HFFc6 (cell line): ENCODE data around the gene MMP28. TPM values are rescaled to one million over a fixed set of nuclear protein-coding genes. Genes with fewer than 3 reads are reported as not detected.
A peak's percentile ranks its signal among the peaks of the same experiment; 100 is the strongest.

Source experiments
- DNase-seq: peaks from one replicate; pipeline ENCODE4 v3.0.0-alpha.2; 2018
- H3K27ac Mint-ChIP-seq: 2 replicates; pipeline ENCODE4 v1.8.0; 2020; ENCODE audit warnings: mild to moderate bottlenecking, mixed read lengths
- H3K27me3 Mint-ChIP-seq: 2 replicates; pipeline ENCODE4 v1.8.0; 2021; ENCODE audit warnings: mild to moderate bottlenecking, moderate library complexity, mixed read lengths; ENCODE audit not compliant: insufficient read depth
- H3K36me3 Mint-ChIP-seq: 2 replicates; pipeline ENCODE4 v1.8.0; 2021; ENCODE audit warnings: low read depth, mixed read lengths
- H3K4me1 Mint-ChIP-seq: 2 replicates; pipeline ENCODE4 v1.8.0; 2020; ENCODE audit warnings: low read depth, mixed read lengths
- H3K4me3 Mint-ChIP-seq: 2 replicates; pipeline ENCODE4 v1.8.0; 2020; ENCODE audit warnings: mild to moderate bottlenecking, moderate library complexity, mixed read lengths
- H3K9me3 Mint-ChIP-seq: 2 replicates; pipeline ENCODE4 v1.8.0; 2020; ENCODE audit warnings: mild to moderate bottlenecking, mixed read lengths
- CTCF ChIP-seq: fragments of 200-600 bp; sonication (generic); IDR thresholded peaks from 2 replicates; pipeline ENCODE4 v1.5.0; 2021; ENCODE audit warnings: antibody characterized with exemption, mild to moderate bottlenecking
- total RNA-seq, 6 experiments: library from RNA; stranded (reverse); fragmentation: NEBNext Ultra II Directional; extraction: Animal tissue kit (Norgen Biotek cat#: 25700); gene quantifications; 2 replicates in 1 of 6; 3 replicates in 5 of 6; pipeline ENCODE4 v1.2.3, GENCODE V29; 2021

The MMP28 gene
- total RNA-seq, 6 experiments from 2014 or later, result not detected

GRCh38 chr17:35807371-35808144 is 12.1 kb upstream of the MMP28 start:
- Mint-ChIP-seq H3K4me3 (peak overlapping the region; percentile 98), H3K4me1 (peaks cover 44% of the 10 kb centered on the region), H3K27ac (peak overlapping the region; percentile 98), H3K36me3 (peaks cover 6% of the 10 kb centered on the region), H3K9me3 (no peaks in the 10 kb centered on the region), H3K27me3 (no peaks in the 10 kb centered on the region; the same call in none of the 2 replicates)
- no peak for TF ChIP-seq CTCF
- DNase-seq, result peak; percentile 56

GRCh38 chr17:35804658-35805192 is 9.3 kb upstream of the MMP28 start:
- peaks cover 7% of the 10 kb centered on the region for H3K27me3 Mint-ChIP-seq
- H3K36me3 Mint-ChIP-seq, result no peaks in the 10 kb centered on the region; the same call in 1 of the 2 replicates
- no peak overlapping the region; the same call in 1 of the 2 replicates for H3K4me3 Mint-ChIP-seq
- H3K9me3 Mint-ChIP-seq, result no peaks in the 10 kb centered on the region
- peaks cover 42% of the 10 kb centered on the region for H3K4me1 Mint-ChIP-seq
- H3K27ac Mint-ChIP-seq, result no peak overlapping the region
- TF ChIP-seq CTCF, result peak; percentile 88
- peak; percentile 94 for DNase-seq

GRCh38 chr17:35801583-35802224 is 6.3 kb upstream of the MMP28 start:
- DNase-seq, result no peak
- H3K9me3 Mint-ChIP-seq, result no peaks in the 10 kb centered on the region

GRCh38 chr17:35799942-35800341 is 4.5 kb upstream of the MMP28 start:
- Mint-ChIP-seq H3K9me3 (no peaks in the 10 kb centered on the region), H3K4me1 (peaks cover 23% of the 10 kb centered on the region), H3K4me3 (no peak overlapping the region), H3K36me3 (no peaks in the 10 kb centered on the region), H3K27me3 (peaks cover 29% of the 10 kb centered on the region), H3K27ac (no peak overlapping the region)
- DNase-seq, result peak; percentile 68
- TF ChIP-seq CTCF, result no peak

More at GRCh38 chr17:35801583-35802224, 6.3 kb upstream of the MMP28 start:
- Mint-ChIP-seq H3K27me3 (peaks cover 29% of the 10 kb centered on the region), H3K27ac (no peak overlapping the region), H3K4me1 (peaks cover 21% of the 10 kb centered on the region), H3K4me3 (no peak overlapping the region), H3K36me3 (no peaks in the 10 kb centered on the region)
- TF ChIP-seq CTCF, result no peak

- Mint-ChIP-seq H3K4me1 (peaks cover 23% of the 10 kb centered on the region), H3K36me3 (no peaks in the 10 kb centered on the region), H3K9me3 (no peaks in the 10 kb centered on the region), H3K4me3 (no peak overlapping the region), H3K27me3 (peaks cover 46% of the 10 kb centered on the region), H3K27ac (no peak overlapping the region)
- TF ChIP-seq CTCF, result no peak
- no peak for DNase-seq
These were observed 2.5 kb upstream of the MMP28 start for GRCh38 chr17:35797918-35798317.
